Choroid plexus epithelial cell (primary cell): ENCODE data around the gene CSNK2A2.

Experiments
- DNase-seq: peaks from one replicate; pipeline ENCODE4 v3.0.0-alpha.2; 2010; ENCODE audit warnings: low read depth
- H3K4me3 ChIP-seq: 2 replicates; pipeline ENCODE4 v1.5.1; 2011; ENCODE audit warnings: low read depth, mild to moderate bottlenecking, control low read depth, low read length, moderate library complexity
- CTCF ChIP-seq: conservative IDR thresholded peaks from 2 replicates; pipeline ENCODE4 v1.5.1; 2011; ENCODE audit warnings: low read depth, mild to moderate bottlenecking, control low read depth, inconsistent platforms, low read length, moderate library complexity

CSNK2A2 gene

GRCh38 chr16:58217311-58217925, 19.5 kb upstream of the CSNK2A2 start:
- H3K4me3 ChIP-seq: no peak overlapping the region
- no peak for DNase-seq
- TF ChIP-seq CTCF: no peak

GRCh38 chr16:58212824-58213655, 15.1 kb upstream of the CSNK2A2 start:
- no peak overlapping the region for H3K4me3 ChIP-seq
- TF ChIP-seq CTCF: no peak
- no peak for DNase-seq

- no peak for DNase-seq
- TF ChIP-seq CTCF: no peak
- no peak overlapping the region for H3K4me3 ChIP-seq
Measured at GRCh38 chr16:58211846-58212245, 13.9 kb upstream of the CSNK2A2 start.

- no peak for DNase-seq
- no peak overlapping the region for H3K4me3 ChIP-seq
- TF ChIP-seq CTCF: no peak
Measured at GRCh38 chr16:58211245-58211644, 13.3 kb upstream of the CSNK2A2 start.

- DNase-seq: no peak
- H3K4me3 ChIP-seq: no peak overlapping the region
- TF ChIP-seq CTCF: no peak
Measured at GRCh38 chr16:58205276-58206036, 7.5 kb upstream of the CSNK2A2 start.

GRCh38 chr16:58201163-58201562, 3.3 kb upstream of the CSNK2A2 start:
- DNase-seq: no peak
- TF ChIP-seq CTCF: no peak
- no peak overlapping the region for H3K4me3 ChIP-seq
